Measurements from ENCODE around the gene UTP3. TPM values are rescaled to one million over a fixed set of nuclear protein-coding genes. Genes with fewer than 3 reads are reported as not detected.

Gene UTP3, protein sequence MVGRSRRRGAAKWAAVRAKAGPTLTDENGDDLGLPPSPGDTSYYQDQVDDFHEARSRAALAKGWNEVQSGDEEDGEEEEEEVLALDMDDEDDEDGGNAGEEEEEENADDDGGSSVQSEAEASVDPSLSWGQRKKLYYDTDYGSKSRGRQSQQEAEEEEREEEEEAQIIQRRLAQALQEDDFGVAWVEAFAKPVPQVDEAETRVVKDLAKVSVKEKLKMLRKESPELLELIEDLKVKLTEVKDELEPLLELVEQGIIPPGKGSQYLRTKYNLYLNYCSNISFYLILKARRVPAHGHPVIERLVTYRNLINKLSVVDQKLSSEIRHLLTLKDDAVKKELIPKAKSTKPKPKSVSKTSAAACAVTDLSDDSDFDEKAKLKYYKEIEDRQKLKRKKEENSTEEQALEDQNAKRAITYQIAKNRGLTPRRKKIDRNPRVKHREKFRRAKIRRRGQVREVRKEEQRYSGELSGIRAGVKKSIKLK
- total RNA-seq, result 9.9 and 13.8 TPM in 2 replicates

DNA sequence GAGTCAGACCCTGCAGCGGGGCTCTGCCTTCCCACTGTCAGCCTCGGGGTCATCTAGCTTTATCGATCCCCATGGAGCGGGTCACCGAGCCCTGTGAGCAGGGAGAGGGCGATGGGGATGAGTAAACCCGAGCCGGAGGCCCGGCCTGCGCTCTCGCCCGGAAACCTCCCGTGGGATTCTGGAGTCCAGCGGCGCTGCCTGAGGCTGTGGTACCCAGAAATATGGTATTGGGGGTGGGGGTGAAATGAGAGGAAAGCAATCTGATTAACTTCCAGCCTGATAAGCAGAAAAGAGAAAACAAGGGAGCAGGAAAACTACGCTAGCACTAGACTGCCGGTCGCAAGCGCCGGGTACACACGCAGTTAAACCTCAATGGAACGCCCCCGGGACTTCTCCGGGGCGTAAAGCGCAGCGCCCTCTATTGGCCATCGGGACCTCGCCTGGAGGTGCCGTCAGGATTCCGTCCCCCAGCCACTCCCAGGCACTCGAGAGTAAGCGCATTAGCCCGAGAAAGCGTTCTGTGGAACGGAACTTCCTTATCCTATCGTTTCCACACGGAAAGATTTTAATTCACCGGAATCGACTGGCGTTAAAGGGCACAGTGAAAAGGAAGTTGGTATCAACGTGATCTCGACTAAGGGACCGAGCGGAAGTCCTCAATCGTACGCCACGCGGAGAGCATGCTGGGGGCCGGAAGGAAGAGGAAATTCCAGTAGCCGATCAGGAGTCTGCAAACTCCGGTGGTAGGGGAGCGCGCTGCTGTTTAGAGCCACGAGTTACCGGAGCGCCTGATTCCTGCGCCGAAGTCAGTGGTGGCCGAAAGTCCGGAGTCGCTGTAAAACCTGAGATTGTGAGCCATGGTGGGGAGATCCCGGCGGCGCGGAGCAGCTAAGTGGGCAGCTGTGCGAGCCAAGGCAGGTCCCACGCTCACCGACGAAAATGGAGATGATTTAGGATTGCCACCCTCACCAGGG, at the start of gene UTP3:
TSS of gene UTP3 (plus strand) at position 712 of the 974 bp plus-strand sequence. CDS start at position 858, 146 bp downstream.

DNA sequence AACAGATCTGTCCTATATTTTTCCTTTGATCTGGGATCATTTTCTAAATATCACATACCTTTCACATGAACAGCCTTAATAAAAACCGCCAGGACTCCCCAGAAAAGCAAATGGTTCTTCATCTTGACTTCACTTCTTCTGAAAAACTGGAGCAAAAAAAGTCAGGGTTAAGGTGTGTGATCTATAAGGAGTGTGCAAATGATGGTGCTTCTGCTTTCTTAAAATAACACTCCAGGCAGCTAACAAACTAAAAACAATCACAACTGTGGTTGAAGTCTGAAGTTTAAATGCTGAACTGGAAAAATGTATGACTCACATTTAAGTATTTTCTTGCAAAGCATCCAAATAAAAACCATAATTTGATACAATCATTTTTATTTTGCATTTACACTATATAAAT, 22.0 kb upstream of the UTP3 start, which contains the start of gene JCHAIN:
TSS of gene JCHAIN (minus strand) at position 140 of the 400 bp plus-strand sequence. CDS start at position 122, 18 bp downstream.

DNA sequence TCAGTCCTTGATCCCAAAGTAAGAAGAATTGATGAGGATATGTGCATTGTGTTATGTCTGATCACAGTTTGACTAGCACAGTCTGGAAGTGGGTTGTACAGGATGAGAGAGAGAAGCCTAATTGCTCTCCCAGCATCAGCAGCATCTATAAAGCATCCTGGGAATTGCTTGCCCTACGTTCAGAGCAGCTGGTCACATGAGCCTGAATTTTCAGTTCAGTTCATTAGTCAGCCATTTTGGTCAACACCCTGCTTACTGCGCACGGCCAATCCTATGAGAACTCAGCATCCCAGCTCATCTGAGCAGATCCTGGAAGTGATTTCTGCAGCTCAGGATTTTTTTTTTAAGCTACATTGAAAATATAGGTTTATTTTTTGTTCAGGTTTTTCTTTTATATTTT, 33.4 kb downstream of the UTP3 start, which contains the start of gene RUFY3:
TSS of gene RUFY3 (plus strand) at position 218 of the 400 bp plus-strand sequence. CDS start 610 bp downstream, outside the sequence.

Other genes with a start within 250 kb of the UTP3 start
- gene MUC7, start 216.3 kb upstream of the UTP3 start, total RNA-seq, result not detected in 2 replicates
- not detected in 2 replicates for gene AMTN, start 170.0 kb upstream of the UTP3 start, total RNA-seq
- not detected in 2 replicates for gene AMBN, start 96.3 kb upstream of the UTP3 start, total RNA-seq
- gene ENAM, start 59.8 kb upstream of the UTP3 start, total RNA-seq, result not detected in 2 replicates
- gene JCHAIN, start 22.0 kb upstream of the UTP3 start, total RNA-seq, result not detected in 2 replicates
- gene RUFY3, start 33.4 kb downstream of the UTP3 start, total RNA-seq, result 10.7 and 17.7 TPM in 2 replicates
- 51.6 and 67.2 TPM in 2 replicates for gene GRSF1, start 151.4 kb downstream of the UTP3 start, total RNA-seq
- gene MOB1B, start 213.8 kb downstream of the UTP3 start, total RNA-seq, result 4.9 and 7.9 TPM in 2 replicates

All from bronchus fibroblast of lung (primary cell).